CD4-positive, alpha-beta T cell treated with Interferon alpha-2 for 1 hour (primary cell): ENCODE data around the gene CNOT10.
A peak's percentile ranks its signal among the peaks of the same experiment; 100 is the strongest.
"Not testable (repeated sequence)": the region's sequence is repeated elsewhere in the genome, so short reads cannot be mapped to it uniquely, and the experiment has no call there.

ENCODE experiments used
- DNase-seq, 2 donors: peaks; one replicate each; pipeline ENCODE4 v3.0.0-alpha.2; 2020 to 2022

The CNOT10 gene

DNA sequence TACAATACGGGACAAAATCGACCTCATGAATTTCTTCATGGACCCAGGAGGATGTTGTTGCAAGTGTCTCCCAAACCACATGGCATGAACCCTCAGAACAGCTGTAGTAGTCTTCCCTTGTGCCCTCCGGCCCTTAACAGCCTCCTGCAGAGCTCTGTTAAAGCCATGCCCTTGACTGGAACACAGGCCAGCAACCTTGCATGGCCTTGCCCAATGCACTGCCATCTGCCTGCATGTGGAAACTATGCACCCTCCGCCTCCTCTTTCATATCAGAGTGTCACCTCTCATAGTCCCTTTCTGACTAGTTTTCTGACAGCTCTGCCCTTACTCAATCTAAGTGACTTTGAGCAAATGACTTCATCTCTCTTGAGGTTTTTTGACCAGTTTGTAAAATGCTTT, 93.4 kb downstream of the CNOT10 start:
- DNase-seq, result no peak

DNA sequence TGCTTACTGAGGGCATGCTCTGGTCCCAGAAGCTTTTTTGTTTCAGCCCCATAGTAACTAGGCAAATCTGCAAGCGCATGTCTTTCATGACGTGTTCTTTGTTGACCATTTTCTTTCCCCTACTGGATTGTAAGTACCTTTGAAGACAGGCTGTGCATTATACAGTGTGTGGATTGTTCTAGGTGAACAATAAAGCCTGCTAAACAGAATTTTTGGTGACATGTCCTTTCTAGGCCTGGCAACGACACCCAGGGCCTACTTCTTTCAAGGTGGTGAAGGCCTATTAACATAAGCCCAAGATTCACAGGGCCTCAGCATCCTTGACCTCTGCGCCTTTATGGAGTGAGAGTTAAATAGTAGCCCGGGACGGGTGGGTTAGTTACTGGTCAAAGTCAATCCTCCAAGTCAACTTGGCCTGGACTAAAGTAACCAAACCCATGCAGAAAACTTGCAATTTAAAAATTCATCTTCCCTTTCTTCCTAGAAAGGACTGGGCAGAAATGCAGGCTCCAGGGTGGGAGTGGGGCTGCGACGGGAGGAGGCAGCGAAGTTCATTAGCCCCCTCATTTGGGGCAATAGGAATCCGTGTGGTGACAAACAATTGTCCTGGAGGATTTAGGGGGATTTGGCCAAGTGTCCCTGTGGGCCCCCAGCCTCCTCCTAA, 95.2 kb downstream of the CNOT10 start:
- no peak for DNase-seq

- DNase-seq, result no peak
Measured at GRCh38 chr3:32780735-32781210, 95.8 kb downstream of the CNOT10 start.

GRCh38 chr3:32781211-32781968, 96.4 kb downstream of the CNOT10 start:
- peak; percentile 51 to 61 for DNase-seq

- DNase-seq, result not testable (repeated sequence)
Measured at GRCh38 chr3:32781969-32782270, 96.9 kb downstream of the CNOT10 start.

GRCh38 chr3:32782407-32782806, 97.4 kb downstream of the CNOT10 start:
- no peak for DNase-seq

DNA sequence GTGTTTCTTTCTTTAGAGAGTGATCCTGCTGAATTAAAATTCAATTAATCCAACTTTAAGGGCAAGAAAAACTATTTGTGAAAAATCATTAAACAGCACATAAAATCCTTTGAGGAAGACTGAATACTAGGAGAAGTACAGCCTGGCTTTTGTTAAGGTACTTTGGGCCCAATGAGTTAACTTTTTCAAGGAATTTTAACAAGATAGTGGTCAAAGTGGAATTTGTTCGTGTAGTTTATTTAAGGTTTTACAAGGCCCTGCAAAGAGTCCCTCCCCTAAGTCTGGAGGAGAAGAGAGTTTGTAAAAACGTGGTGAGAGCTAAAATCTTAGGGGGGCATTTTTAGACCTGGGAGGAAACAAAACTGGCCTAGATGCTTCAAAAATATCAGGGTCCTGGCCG, 106.8 kb downstream of the CNOT10 start:
- DNase-seq, result no peak

- no peak for DNase-seq
Measured at GRCh38 chr3:32794487-32795308, 109.7 kb downstream of the CNOT10 start.

DNA sequence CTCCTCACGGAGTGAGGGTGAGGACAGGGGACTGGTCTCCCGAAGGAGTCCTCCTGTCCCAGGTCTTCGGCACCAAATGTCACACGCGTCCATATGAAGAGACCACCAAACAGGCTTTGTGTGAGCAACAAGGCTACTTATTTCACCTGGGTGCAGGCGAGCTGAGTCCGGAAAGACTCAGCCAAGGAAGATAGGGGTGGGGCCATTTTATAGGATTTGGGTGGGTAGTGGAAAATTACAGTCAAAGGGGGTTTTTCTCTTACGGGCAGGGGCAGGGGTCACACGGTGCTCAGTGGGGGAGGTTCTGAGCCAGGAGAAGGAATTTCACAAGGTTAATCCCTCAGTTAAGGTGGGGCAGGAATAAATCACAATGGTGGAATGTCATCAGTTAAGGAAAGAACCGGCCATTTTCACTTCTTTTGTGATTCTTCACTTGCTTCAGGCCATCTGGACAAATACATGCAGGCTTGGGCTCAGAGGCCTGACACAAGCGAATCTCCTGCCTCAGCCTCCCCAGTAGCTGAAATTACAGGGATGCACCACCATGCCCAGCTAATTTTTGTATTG, 111.5 kb downstream of the CNOT10 start:
- not testable (repeated sequence) for DNase-seq

DNA sequence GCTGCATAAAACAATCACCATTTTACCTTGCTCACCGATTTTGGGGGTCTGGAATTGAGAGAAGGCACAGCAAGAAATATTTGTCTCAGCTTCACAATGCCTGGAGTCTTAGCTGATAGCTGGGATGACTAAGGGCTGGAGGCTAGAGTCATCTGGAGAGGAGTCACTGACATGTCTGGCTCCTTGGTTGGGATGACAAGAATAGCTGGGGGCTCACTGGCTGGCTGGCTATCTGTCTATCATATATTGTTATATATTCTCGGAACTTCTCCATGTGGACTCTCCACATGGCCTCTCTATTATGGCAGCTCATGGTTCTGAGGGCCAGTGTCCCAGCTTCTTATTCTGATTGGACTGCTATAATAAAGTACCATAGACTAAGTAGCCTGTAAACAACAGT, 112.8 kb downstream of the CNOT10 start:
- DNase-seq, result no peak

DNA sequence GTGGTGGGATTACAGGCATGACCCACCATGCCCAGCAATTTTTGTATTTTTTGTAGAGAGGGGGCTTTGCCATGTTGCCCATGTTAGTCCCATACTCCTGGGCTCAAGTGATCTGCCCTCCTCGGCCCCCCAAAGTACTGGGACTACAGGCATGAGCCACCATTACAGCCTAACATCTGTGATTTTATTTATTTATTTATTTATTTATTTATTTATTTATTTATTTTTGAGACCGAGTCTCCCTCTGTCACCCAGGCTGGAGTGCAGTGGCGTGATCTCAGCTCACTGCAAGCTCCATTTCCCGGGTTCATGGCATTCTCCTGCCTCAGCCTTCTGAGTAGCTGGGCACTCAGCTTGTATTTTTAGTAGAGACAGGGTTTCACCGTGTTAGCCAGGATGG, 116.5 kb downstream of the CNOT10 start:
- not testable (repeated sequence) for DNase-seq

- no peak for DNase-seq
Measured at GRCh38 chr3:32813180-32813579, 128.2 kb downstream of the CNOT10 start.

- no peak for DNase-seq
Measured at GRCh38 chr3:32814361-32814760, 129.4 kb downstream of the CNOT10 start.

GRCh38 chr3:32815841-32816438, 131.0 kb downstream of the CNOT10 start:
- no peak for DNase-seq

DNA sequence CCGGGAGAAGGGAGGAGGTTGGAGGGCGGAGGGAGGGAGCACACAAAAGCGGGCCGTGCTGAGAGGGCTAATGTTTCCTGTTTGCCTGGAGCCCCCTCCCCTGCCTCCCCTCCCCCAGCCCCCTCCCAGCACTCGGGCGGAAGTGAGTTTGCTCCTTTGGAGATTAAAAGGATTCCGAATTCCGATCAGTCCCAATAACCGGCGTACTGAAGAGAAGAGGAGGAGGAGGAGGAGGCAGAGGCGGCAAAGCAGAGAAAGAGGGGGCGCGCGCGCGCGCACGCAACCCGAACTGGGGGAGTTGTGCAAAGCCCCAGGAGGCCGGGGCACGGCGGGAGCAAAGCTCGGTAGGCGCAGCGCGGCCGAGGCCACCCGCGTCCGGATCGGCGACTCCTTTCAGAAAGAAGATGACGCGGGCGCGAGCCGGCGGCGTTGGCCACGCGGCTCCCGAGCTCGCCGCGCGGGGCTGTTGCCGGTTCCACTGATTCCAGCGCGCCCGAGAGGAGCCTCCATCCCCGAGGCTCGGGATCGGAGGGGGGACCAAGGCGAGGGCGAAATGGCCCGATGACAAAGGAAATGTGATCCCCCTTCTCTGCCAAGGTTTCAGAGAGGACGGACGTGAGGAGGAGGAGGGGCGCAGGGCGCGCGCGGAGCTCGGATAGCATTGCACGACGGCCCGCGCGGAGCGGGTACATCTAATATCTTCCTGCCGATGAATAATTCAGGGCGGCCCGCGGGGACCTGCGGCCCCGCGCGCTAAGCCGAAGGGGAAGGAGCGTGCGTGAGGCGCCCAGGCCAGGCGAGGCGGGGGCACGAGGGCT, 131.7 kb downstream of the CNOT10 start:
- DNase-seq, result peak in 1 of 2 donors; percentile 2

GRCh38 chr3:32817257-32817557, 132.2 kb downstream of the CNOT10 start:
- no peak for DNase-seq

DNA sequence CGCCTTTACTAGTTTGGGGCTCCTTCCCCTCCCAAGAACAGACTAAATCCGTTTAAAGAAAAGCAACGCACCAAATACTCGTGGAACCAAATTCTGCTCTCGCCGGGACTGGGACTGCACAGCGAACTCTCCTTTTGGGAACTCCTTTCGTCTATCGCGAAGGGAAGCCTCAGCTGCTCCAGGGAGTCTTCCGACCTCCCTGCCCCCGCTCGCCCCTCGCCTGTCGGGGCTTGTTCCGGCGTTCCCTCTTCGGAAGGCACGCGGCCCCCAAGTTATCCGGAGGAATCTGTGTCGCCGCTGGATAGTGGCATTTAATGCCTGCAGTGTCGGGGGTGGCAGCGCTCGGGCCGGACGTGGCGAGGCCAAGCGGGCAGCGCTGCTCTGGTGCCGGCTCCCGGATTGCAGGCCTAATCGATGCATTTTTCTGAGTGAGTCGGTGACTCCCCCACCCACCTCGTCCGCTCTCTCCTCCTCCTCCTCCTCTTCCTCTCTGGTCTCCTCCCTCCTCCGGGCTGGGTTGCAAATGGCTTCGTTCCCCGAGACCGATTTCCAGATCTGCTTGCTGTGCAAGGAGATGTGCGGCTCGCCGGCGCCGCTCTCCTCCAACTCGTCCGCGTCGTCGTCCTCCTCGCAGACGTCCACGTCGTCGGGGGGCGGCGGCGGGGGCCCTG, 132.7 kb downstream of the CNOT10 start, which contains the start of gene TRIM71:
TSS of gene TRIM71 (plus strand) at position 440 of the 671 bp plus-strand sequence. CDS start at position 524, 84 bp downstream.
- no peak for DNase-seq

DNA sequence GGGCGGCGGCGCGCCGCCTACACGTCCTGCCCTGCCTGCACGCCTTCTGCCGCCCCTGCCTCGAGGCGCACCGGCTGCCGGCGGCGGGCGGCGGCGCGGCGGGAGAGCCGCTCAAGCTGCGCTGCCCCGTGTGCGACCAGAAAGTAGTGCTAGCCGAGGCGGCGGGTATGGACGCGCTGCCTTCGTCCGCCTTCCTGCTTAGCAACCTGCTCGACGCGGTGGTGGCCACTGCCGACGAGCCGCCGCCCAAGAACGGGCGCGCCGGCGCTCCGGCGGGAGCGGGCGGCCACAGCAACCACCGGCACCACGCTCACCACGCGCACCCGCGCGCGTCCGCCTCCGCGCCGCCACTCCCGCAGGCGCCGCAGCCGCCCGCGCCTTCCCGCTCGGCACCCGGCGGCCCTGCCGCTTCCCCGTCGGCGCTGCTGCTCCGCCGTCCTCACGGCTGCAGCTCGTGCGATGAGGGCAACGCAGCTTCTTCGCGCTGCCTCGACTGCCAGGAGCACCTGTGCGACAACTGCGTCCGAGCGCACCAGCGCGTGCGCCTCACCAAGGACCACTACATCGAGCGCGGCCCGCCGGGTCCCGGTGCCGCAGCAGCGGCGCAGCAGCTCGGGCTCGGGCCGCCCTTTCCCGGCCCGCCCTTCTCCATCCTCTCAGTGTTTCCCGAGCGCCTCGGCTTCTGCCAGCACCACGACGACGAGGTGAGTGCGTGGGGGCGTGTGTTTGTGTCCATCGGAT, 133.4 kb downstream of the CNOT10 start:
- DNase-seq, result no peak

GRCh38 chr3:32818970-32819511, 134.1 kb downstream of the CNOT10 start:
- no peak for DNase-seq
